GM12878 (cell line): ENCODE measurements around the gene PCP2. TPM values are rescaled to one million over a fixed set of nuclear protein-coding genes. Genes with fewer than 3 reads are reported as not detected.

Experiments
- ATAC-seq: fragments of 200-7000 bp; cut with Tn5 transposase; 3 replicates; pipeline ENCODE4 v1.9.1; 2020; ENCODE audit warnings: mild to moderate bottlenecking, moderate library complexity
- BruUV-seq: library from RNA; stranded (reverse); fragments of 400-500 nt; replicated peaks from 2 replicates; lab custom pipeline; 2021; lab: Mats Ljungman, UMichigan
- CTCF ChIA-PET: fragments of 300-600 bp; sonication (Branson Sonifier 250); formaldehyde crosslinking; extraction: SDS; loops from one replicate; lab custom pipeline; 2021; ENCODE audit warnings: inconsistent platforms; lab: Yijun Ruan, JAX
- POLR2A ChIA-PET: fragments of 350-600 bp; formaldehyde crosslinking; extraction: SDS; loops from one replicate; lab custom pipeline; 2021; ENCODE audit warnings: inconsistent platforms; lab: Charles Lee
- RAD21 ChIA-PET: fragments of 300-600 bp; sonication (Branson Sonifier 250); formaldehyde crosslinking; loops from one replicate; lab custom pipeline; 2023; ENCODE audit warnings: antibody characterized with exemption; ENCODE audit not compliant: unreplicated experiment; lab: Charles Lee
- SMC1A ChIA-PET: fragments of 300-600 bp; sonication (Branson Sonifier 250); formaldehyde crosslinking; loops from one replicate; lab custom pipeline; 2023; ENCODE audit not compliant: unreplicated experiment, uncharacterized antibody; lab: Charles Lee
- DNase-seq: peaks from one replicate; pipeline ENCODE4 v3.0.0-alpha.2; 2011; ENCODE audit warnings: low read depth, low spot score
- FAIRE-seq: peaks from 3 replicates; lab custom pipeline; 2011; peaks lifted over from hg19 to GRCh38; lab: Jason Lieb, UNC
- H2AFZ ChIP-seq: 2 replicates; pipeline ENCODE4 v1.6.0; 2011; ENCODE audit warnings: low read depth, low read length, control low read depth; ENCODE audit not compliant: control insufficient read depth
- H3K27ac ChIP-seq: 2 replicates; pipeline ENCODE4 v1.5.1; 2011; ENCODE audit warnings: control low read depth; ENCODE audit not compliant: control insufficient read depth, insufficient read depth
- H3K27me3 ChIP-seq, 2 experiments: replicated peaks in 1 of 2; 2 replicates each; pipeline versions ENCODE4 v1.6.0 to v1.6.1; 2011; ENCODE audit warnings: low read length in 1 of 2; ENCODE audit not compliant: control insufficient read depth in 2 of 2, insufficient read depth in 2 of 2
- H3K36me3 ChIP-seq, 2 experiments: 2 replicates each; pipeline ENCODE4 v1.5.1; 2011; ENCODE audit warnings: low read length in 1 of 2; ENCODE audit not compliant: control insufficient read depth in 2 of 2, insufficient read depth in 2 of 2
- H3K4me1 ChIP-seq: 2 replicates; pipeline ENCODE4 v1.6.1; 2011; ENCODE audit warnings: mild to moderate bottlenecking, low read length, moderate library complexity, mixed read lengths; ENCODE audit not compliant: control insufficient read depth, insufficient read depth
- H3K4me2 ChIP-seq: 2 replicates; pipeline ENCODE4 v1.6.0; 2011; ENCODE audit warnings: control low read depth; ENCODE audit not compliant: control insufficient read depth, insufficient read depth
- H3K4me3 ChIP-seq: fragments of 200-600 bp; sonication (generic); 2 replicates; pipeline ENCODE4 v1.5.1; 2016
- H3K79me2 ChIP-seq: 2 replicates; pipeline ENCODE4 v1.6.0; 2011; ENCODE audit warnings: low read length; ENCODE audit not compliant: control insufficient read depth, insufficient read depth
- H3K9ac ChIP-seq: 2 replicates; pipeline ENCODE4 v1.8.0; 2011; ENCODE audit warnings: low read length, control low read depth, mixed read lengths; ENCODE audit not compliant: control insufficient read depth, insufficient read depth
- H3K9me3 ChIP-seq: replicated peaks from 3 replicates; pipeline ENCODE4 v1.5.1; 2011; ENCODE audit warnings: mild to moderate bottlenecking, low read length; ENCODE audit not compliant: control insufficient read depth, insufficient read depth
- H4K20me1 ChIP-seq: 2 replicates; pipeline ENCODE4 v1.6.0; 2011; ENCODE audit not compliant: control insufficient read depth, insufficient read depth
- ASH2L ChIP-seq: fragments of 300-600, 200-600 bp; sonication (generic); IDR thresholded peaks from 2 replicates; pipeline ENCODE4 v1.6.1; 2017; ENCODE audit warnings: low read depth, mild to moderate bottlenecking, borderline replicate concordance
- EED ChIP-seq: sonication (generic); IDR thresholded peaks from 2 replicates; pipeline ENCODE4 v1.6.1; 2016; ENCODE audit warnings: antibody characterized with exemption, low read depth
- POLR2A ChIP-seq: IDR thresholded peaks from 2 replicates; pipeline ENCODE4 v1.6.1; 2011; ENCODE audit warnings: low read depth, mild to moderate bottlenecking, low read length
- WGBS: methylation state at CpG from one replicate; pipeline ENCODE4 v1.1.6; 2016; ENCODE audit warnings: low lambda C conversion rate; ENCODE audit not compliant: insufficient replicate concordance, insufficient coverage; ENCODE audit errors: missing lambda C conversion rate; 5-methylcytosine and 5-hydroxymethylcytosine counted together
- in situ Hi-C: fragments of 300-500 bp; cut with MboI; formaldehyde crosslinking; loops from 9 replicates; pipeline ENCODE4 v1.14.3; 2018; ENCODE audit warnings: mixed read lengths
- intact Hi-C: fragments of 100-400 bp; cut with micrococcal nuclease; formaldehyde crosslinking; loops from one replicate; pipeline ENCODE4 v1.14.2; 2022; ENCODE audit not compliant: unreplicated experiment
- polyA plus RNA-seq, 11 experiments: library from polyadenylated mRNA; depleted of rRNA in 4 of 11; unstranded in 6 of 11; stranded (reverse) in 5 of 11; fragments of >200 nt; fragmentation: Nextera tagmentation in 4 of 11; fragmentation: Illumina TruSeq in 1 of 11; extraction: Ambion mirVana in 4 of 11; extraction: Trizol in 1 of 11; gene quantifications; 1 replicate in 1 of 11; 2 replicates in 10 of 11; pipeline versions ENCODE4 v1.2.1 to v1.2.3, GENCODE V29; 2011 to 2016; ENCODE audit warnings: inconsistent platforms in 2 of 11, missing spikeins in 2 of 11, low read depth in 1 of 11
- total RNA-seq, 4 experiments: library from RNA; depleted of rRNA in 3 of 4; stranded (reverse); fragments of >200 nt in 3 of 4; fragmentation: Illumina TruSeq in 1 of 4; extraction: Trizol in 1 of 4; gene quantifications; 2 replicates each; pipeline versions ENCODE4 v1.2.1 to v1.2.3, GENCODE V29; 2013 to 2021

Gene PCP2
- total and polyA plus RNA-seq, 10 of the 15 experiments (the other 5 are each of a cell fraction or from before 2014, with no cell fraction given): 0.10 to 0.62 (median 0.31) TPM; not detected in 5

- no peak overlapping the region for H3K27ac ChIP-seq
- H3K9me3 ChIP-seq: no peaks in the 10 kb centered on the region; the same call in 2 of the 3 replicates
- no peaks in the 10 kb centered on the region; a peak in 3 of 4 replicates for H3K36me3 ChIP-seq
- CTCF ChIA-PET: no interaction called here
- no peak overlapping the region for H3K4me2 ChIP-seq
- peaks cover 3% of the 10 kb centered on the region for H3K4me1 ChIP-seq
- H4K20me1 ChIP-seq: no peaks in the 10 kb centered on the region
- no peaks in the 10 kb centered on the region for H3K79me2 ChIP-seq
- no peak overlapping the region for H3K4me3 ChIP-seq
- TF ChIP-seq POLR2A (0 out of 2 replicates have a peak, but pooled peaks have one; percentile 15), ASH2L (no peak)
- ATAC-seq: no peak
- H3K27me3 ChIP-seq: no peaks in the 10 kb centered on the region; a peak in 1 of 4 replicates
- SMC1A ChIA-PET: no interaction called here
- RAD21 ChIA-PET: no interaction called here
- WGBS: 84% methylated on average over 8 of the region's 8 CpGs
- POLR2A ChIA-PET: no interaction called here
- DNase-seq: no peak
- FAIRE-seq: no peak
- BruUV-seq: no TSS peak
- in situ Hi-C loops (no loop called here), intact Hi-C loops (no loop called here)
- H2AFZ ChIP-seq: no peak overlapping the region
- no peak overlapping the region for H3K9ac ChIP-seq
Measured at GRCh38 chr19:7646426-7646700, 12.8 kb upstream of the PCP2 start.

- ChIA-PET RAD21 (no interaction called here), CTCF (no interaction called here), SMC1A (no interaction called here), POLR2A (no interaction called here)
- no peak for DNase-seq
- Histone ChIP-seq H3K9ac (no peak overlapping the region), H2AFZ (no peak overlapping the region), H3K4me1 (peaks cover 3% of the 10 kb centered on the region), H3K27me3 (no peaks in the 10 kb centered on the region), H3K27ac (no peak overlapping the region), H3K36me3 (no peaks in the 10 kb centered on the region; a peak in 3 of 4 replicates), H3K4me2 (no peak overlapping the region), H3K79me2 (no peaks in the 10 kb centered on the region), H3K9me3 (no peaks in the 10 kb centered on the region; the same call in 2 of the 3 replicates), H3K4me3 (no peak overlapping the region), H4K20me1 (no peaks in the 10 kb centered on the region)
- 89% methylated on average over 20 of the region's 20 CpGs for WGBS
- TF ChIP-seq EED (no peak), POLR2A (peak; percentile 37)
- no TSS peak for BruUV-seq
- intact Hi-C loops: no loop called here
- ATAC-seq: no peak
- in situ Hi-C loops: no loop called here
- no peak for FAIRE-seq
Measured at GRCh38 chr19:7645656-7646425, 12.3 kb upstream of the PCP2 start.
